GM18508 (cell line): ENCODE data around the gene OLFML3.
"Not testable (repeated sequence)": the region's sequence is repeated elsewhere in the genome, so short reads cannot be mapped to it uniquely, and the experiment has no call there.

ENCODE experiments used
- ATAC-seq: cut with Tn5 transposase; IDR thresholded peaks from one replicate; pipeline ENCODE4 v1.9.1; 2021; ENCODE audit warnings: moderate number of reproducible peaks; ENCODE audit not compliant: insufficient read depth, unreplicated experiment

Gene OLFML3

GRCh38 chr1:113947388-113948107, 31.7 kb upstream of the OLFML3 start:
- no peak for ATAC-seq

- not testable (repeated sequence) for ATAC-seq
Measured at GRCh38 chr1:113948151-113948550, 31.1 kb upstream of the OLFML3 start.

GRCh38 chr1:113949007-113949406, 30.3 kb upstream of the OLFML3 start:
- no peak for ATAC-seq

DNA sequence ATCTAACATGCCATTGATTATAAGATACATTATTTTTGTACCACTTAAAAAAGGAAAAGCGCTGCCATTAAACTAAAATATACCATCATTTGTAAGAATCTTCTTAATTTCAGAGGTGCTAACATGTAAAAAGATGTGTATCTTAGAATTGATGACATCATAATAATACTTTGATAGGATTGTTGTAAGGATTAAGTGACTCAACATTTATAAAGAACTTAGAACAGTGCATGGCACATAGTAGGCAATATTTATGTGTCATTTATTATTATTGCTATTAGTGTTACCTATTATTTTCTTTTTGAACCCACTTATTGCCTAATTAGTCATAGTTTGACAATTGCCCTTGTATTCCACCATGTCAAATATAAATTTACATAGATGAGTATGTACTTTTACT, 28.4 kb upstream of the OLFML3 start:
- ATAC-seq: no peak

GRCh38 chr1:113951719-113952118, 27.6 kb upstream of the OLFML3 start:
- no peak for ATAC-seq

GRCh38 chr1:113957984-113958383, 21.3 kb upstream of the OLFML3 start:
- ATAC-seq: no peak

GRCh38 chr1:113958691-113959090, 20.6 kb upstream of the OLFML3 start:
- no peak for ATAC-seq

DNA sequence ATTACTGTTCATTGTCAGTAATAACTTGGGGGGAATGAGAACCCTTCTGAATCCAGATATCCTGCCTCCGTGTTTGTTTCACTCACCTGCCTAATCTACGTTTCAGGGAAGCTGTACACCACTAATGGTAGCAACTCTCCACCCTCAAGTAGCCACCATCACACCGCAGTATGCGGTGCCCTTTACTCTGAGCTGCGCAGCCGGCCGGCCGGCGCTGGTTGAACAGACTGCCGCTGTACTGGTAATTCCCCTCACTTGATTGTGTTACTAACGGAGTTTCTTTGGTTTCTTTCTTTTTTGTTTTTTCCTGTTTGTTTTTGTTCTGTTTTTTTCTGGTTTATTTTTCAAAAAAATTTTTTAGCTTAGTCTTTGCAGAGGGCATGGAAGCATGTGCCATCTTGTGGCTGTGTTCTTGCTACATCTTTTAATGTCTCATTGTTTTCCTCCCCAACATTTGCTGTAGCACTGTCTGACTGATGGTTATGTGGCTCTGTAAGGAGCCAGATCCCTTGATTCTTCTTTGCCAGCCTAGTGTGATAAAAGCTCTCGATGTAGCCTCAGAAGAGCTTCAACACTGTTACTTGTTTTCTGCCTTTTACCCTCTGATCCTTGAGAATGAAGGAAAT, 15.9 kb upstream of the OLFML3 start:
- no peak for ATAC-seq

GRCh38 chr1:113965703-113966412, 13.4 kb upstream of the OLFML3 start:
- no peak for ATAC-seq

- ATAC-seq: no peak
Measured at GRCh38 chr1:113972954-113973353, 6.3 kb upstream of the OLFML3 start.

DNA sequence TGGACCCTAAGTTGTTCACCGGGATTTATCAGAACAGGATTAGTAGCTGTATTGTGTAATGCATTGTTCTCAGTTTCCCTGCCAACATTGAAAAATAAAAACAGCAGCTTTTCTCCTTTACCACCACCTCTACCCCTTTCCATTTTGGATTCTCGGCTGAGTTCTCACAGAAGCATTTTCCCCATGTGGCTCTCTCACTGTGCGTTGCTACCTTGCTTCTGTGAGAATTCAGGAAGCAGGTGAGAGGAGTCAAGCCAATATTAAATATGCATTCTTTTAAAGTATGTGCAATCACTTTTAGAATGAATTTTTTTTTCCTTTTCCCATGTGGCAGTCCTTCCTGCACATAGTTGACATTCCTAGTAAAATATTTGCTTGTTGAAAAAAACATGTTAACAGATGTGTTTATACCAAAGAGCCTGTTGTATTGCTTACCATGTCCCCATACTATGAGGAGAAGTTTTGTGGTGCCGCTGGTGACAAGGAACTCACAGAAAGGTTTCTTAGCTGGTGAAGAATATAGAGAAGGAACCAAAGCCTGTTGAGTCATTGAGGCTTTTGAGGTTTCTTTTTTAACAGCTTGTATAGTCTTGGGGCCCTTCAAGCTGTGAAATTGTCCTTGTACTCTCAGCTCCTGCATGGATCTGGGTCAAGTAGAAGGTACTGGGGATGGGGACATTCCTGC, 3.9 kb upstream of the OLFML3 start:
- no peak for ATAC-seq

GRCh38 chr1:113976609-113977278, 2.5 kb upstream of the OLFML3 start:
- no peak for ATAC-seq

GRCh38 chr1:113977906-113978305, 1.4 kb upstream of the OLFML3 start:
- no peak for ATAC-seq

DNA sequence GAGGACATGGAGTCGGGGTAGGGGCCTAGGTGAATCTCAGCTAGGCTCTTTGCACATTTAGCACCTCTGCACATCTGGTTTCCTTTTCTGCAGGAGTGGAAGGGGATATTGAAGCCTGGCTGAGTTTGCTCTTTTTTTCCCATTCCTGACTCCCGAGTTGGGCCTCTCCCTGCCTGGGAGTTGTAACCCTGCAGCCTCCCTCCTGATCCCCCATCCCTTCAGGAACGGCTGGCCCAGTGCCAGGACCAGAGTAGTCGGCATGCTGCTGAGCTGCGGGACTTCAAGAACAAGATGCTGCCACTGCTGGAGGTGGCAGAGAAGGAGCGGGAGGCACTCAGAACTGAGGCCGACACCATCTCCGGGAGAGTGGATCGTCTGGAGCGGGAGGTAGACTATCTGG, 836 bp downstream of the OLFML3 start:
- ATAC-seq: no peak

DNA sequence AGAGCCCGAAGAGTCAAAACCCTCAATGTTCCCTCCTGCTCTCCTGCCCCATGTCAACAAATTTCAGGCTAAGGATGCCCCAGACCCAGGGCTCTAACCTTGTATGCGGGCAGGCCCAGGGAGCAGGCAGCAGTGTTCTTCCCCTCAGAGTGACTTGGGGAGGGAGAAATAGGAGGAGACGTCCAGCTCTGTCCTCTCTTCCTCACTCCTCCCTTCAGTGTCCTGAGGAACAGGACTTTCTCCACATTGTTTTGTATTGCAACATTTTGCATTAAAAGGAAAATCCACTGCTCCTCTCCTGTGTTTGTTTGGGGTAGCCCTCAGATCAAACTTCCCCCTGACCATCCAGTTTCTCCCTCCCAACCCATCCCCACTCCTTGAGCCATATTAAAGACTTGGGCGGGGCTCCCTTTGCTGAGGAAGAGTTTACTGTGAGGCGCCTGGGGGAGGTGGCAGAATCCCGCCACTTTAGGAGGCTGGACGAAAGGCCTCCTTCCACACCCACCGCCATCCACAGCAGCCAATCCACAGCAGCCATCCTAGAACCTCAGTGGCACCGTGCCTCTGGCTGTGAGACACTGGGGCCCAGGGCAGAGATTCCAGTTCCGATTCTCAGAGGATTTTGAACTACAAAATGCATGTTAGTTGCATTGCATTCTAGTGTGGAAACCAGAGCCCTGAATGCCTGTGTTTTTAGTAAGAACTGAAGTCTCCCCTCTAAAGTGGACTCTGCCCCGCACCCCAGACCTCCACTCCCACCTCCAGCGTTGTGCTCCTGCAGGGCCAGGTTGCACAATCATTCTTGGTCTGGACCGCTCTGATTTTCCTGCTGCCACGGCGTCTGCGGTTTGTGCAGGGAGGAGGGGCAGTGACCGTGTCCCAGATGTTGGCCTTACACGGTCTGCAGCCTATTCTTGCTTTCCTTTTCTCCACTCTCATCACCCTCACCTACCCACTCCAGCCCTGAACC, 3.0 kb downstream of the OLFML3 start:
- no peak for ATAC-seq

DNA sequence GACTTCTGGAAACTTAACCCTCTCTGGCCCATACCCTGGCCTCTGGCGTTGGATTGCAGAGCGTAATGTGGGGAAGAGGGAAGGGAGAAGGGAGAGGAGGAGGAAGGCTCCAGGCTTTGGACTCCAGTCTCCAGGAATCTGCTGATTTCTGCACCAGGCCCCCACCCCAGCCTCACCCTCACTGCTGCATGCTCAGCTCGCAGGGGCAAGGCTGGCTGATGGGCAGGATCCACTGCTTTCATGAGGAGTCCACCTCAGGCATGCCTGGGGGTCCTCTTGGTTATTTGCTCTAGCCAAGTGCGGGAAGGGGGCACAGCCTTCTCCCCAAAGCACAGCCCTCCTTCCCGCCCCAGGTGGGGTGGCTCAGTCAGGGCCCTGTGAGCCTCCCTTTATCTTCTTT, 3.7 kb downstream of the OLFML3 start:
- ATAC-seq: no peak

DNA sequence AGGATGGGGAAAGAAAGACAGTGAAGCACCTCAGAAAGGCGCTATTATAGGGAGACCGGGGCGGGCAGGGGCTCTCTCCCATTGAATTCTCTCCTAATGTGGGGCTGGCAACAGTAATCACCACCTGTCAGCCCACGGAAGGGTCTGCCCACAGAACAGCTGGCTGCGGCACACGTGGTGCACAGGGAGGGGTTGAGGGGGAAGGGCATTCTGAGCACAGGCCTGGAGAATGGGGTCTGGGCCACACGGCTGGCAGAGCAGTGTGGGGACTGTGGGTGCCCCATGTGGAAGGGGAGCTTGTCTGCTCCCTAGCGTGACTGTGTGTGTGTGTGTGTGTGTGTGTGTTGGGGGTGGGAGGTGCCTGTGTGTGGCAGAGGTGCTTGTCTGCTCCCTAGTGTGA, 4.1 kb downstream of the OLFML3 start:
- no peak for ATAC-seq

DNA sequence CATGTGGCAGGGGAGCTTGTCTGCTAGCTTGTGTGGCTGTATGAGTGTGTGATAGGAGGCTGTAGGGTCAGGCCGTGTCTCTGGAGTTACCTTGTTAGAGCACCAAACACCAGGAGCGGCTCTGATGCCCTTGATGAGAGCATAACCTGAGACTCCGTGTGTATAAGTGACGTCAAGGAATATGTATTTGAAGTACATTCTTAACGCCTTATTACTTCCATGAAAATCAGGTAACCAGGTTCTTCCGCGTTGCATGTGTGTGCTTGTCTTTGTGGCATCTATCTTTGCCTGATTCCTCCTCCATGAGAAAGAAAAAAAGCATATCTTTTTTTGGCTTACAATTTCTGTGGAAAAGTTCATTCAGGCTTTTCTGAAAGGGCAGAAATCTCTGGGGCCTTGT, 4.6 kb downstream of the OLFML3 start:
- ATAC-seq: no peak

GRCh38 chr1:113984710-113985109, 5.4 kb downstream of the OLFML3 start:
- ATAC-seq: no peak
